Measurements from ENCODE around the gene IGFLR1.

GRCh38 chr19:35729021-35729420 lies 13.2 kb downstream of the IGFLR1 start:
- TF ChIP-seq ZNF274 (IDR thresholded peaks at IDR 0.05; ENCODE audit: low read depth, low read length) (no peak), YY1 (IDR thresholded peaks at IDR 0.05; ENCODE audit: insufficient read depth, insufficient read length) (no peak)
